ENCODE results near the gene KIF17.
"Not testable (repeated sequence)": the region's sequence is repeated elsewhere in the genome, so short reads cannot be mapped to it uniquely, and the experiment has no call there.

The KIF17 gene

DNA sequence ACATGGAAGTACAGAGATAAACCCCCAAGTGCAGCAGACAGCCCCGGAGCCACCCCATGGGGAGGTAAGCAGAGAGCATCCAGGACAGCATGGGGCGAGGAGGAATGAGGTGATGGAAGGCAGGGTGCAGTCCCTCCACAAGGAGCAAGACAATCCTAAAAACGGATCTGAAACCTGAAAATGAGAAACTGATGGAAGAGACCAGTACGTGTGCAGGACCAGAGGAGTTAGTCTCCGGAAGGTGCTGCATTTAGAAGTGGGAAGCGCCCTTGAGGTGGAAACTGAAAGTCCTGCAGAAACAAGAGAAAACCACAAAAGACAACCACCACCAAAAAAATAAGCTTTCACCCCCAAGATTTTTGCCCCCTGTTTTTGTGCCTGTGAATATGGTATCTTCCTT lies 39.2 kb downstream of the KIF17 start:
- intact Hi-C loops (cut with DNase I; ENCODE audit: low total_unique reads): no loop called here
- TF ChIP-seq, protein P1, sequence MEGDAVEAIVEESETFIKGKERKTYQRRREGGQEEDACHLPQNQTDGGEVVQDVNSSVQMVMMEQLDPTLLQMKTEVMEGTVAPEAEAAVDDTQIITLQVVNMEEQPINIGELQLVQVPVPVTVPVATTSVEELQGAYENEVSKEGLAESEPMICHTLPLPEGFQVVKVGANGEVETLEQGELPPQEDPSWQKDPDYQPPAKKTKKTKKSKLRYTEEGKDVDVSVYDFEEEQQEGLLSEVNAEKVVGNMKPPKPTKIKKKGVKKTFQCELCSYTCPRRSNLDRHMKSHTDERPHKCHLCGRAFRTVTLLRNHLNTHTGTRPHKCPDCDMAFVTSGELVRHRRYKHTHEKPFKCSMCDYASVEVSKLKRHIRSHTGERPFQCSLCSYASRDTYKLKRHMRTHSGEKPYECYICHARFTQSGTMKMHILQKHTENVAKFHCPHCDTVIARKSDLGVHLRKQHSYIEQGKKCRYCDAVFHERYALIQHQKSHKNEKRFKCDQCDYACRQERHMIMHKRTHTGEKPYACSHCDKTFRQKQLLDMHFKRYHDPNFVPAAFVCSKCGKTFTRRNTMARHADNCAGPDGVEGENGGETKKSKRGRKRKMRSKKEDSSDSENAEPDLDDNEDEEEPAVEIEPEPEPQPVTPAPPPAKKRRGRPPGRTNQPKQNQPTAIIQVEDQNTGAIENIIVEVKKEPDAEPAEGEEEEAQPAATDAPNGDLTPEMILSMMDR (IDR thresholded peaks at IDR 0.05): no peak
- Histone ChIP-seq H3K36me3 (no peaks in the 10 kb centered on the region), H3K9me3 (no peaks in the 10 kb centered on the region), H3K27ac (no peak overlapping the region), H3K4me1 (no peaks in the 10 kb centered on the region), H3K4me3 (no peak overlapping the region), H3K27me3 (no peaks in the 10 kb centered on the region)
- DNase-seq: no peak

DNA sequence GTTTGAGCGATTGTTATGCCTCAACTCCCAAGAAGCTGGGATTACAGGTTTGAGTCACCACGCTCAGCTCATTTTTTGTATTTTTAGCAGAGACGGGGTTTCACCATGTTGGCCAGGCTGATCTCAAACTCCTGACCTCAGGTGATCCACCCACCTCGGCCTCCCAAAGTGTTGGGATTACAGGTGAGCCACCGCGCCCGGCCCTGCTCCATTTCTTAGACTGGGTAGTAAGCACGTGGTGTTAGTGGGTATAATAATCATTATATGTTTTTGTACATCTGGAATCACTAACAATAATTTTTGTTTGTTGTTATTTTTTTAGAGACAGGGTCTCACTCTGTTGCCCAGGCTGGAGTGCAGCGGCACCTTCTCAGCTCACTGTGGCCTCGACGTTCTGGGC lies 44.2 kb downstream of the KIF17 start:
- H3K9me3 ChIP-seq; intact Hi-C loops (cut with DNase I; ENCODE audit: low total_unique reads); H3K36me3 ChIP-seq; H3K27me3 ChIP-seq; DNase-seq; H3K27ac ChIP-seq; H3K4me3 ChIP-seq; H3K4me1 ChIP-seq: not testable (repeated sequence)

DNA sequence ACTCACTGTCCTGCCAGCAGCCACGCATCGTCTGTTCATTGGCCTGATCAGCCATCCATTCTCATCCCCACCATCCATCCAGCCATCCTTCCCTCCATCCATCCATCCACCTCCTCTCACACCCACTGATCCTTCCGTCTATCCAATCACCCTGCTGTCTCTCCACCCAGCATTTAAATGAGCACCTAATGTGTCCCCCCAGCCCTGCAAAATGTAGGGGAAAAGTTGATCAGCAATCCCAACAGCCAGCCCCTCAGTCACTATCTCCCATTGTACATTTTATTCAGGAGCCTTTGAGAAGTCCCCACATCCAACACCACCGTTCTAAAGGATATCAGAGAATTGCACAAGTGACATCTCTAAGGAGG lies 45.6 kb downstream of the KIF17 start:
- TF ChIP-seq, protein P1 (IDR thresholded peaks at IDR 0.05): no peak
- DNase-seq: no peak
- intact Hi-C loops (cut with DNase I; ENCODE audit: low total_unique reads): no loop called here
- no peaks in the 10 kb centered on the region for H3K36me3 ChIP-seq
- no peak overlapping the region for H3K4me3 ChIP-seq
- H3K9me3 ChIP-seq: no peaks in the 10 kb centered on the region
- no peak overlapping the region for H3K27ac ChIP-seq
- no peaks in the 10 kb centered on the region for H3K4me1 ChIP-seq
- H3K27me3 ChIP-seq: no peaks in the 10 kb centered on the region

DNA sequence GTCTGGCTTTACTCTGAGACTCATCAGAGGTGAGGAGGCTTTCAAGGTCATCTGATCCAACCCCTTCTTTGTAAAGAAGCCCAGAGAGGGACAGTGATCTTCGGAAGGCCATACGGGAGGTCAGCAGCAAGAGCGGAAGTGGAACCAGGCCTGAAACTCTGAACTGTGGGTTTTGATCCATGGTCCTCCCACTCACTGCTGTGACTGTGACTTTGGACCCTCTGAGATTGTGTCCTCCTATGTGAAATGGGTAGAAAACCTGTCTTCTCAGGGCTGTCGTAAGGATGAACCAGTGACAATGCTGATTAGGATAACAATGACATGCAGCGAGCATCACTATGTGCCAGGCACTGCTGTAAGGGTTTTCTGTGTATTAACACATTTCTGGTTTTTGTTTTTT lies 46.9 kb downstream of the KIF17 start:
- H3K9me3 ChIP-seq: no peaks in the 10 kb centered on the region
- intact Hi-C loops (cut with DNase I; ENCODE audit: low total_unique reads): no loop called here

DNA sequence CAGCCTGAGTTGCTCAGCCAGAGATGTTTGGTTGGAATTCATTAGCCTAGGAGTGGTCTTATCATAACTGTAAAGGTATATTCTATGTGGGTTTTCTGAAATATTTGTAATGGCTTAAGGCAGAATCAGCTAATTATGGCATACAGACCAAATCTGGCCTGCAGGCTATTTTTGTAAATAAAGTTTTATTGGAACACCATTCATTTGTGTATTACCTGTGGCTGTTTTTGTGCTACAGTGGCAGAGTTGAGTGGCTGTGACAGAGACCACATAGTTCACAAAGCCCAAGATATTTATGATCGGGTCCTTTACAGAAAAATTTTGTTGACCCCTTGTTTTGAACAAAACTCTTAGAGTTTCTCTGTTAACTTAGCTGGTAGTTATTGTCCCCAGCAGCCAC lies 49.2 kb downstream of the KIF17 start:
- Histone ChIP-seq H3K27me3 (no peaks in the 10 kb centered on the region), H3K4me1 (no peaks in the 10 kb centered on the region), H3K27ac (no peak overlapping the region), H3K4me3 (no peak overlapping the region), H3K36me3 (no peaks in the 10 kb centered on the region), H3K9me3 (no peaks in the 10 kb centered on the region)
- TF ChIP-seq, protein P1 (IDR thresholded peaks at IDR 0.05): no peak
- DNase-seq: no peak
- intact Hi-C loops (cut with DNase I; ENCODE audit: low total_unique reads): no loop called here

More for the DNA sequence above, 46.9 kb downstream of the KIF17 start:
- Histone ChIP-seq H3K27me3 (no peaks in the 10 kb centered on the region), H3K4me3 (no peak overlapping the region), H3K36me3 (no peaks in the 10 kb centered on the region), H3K27ac (no peak overlapping the region), H3K4me1 (no peaks in the 10 kb centered on the region)
- TF ChIP-seq, protein P1 (IDR thresholded peaks at IDR 0.05): no peak
- DNase-seq: no peak

DNA sequence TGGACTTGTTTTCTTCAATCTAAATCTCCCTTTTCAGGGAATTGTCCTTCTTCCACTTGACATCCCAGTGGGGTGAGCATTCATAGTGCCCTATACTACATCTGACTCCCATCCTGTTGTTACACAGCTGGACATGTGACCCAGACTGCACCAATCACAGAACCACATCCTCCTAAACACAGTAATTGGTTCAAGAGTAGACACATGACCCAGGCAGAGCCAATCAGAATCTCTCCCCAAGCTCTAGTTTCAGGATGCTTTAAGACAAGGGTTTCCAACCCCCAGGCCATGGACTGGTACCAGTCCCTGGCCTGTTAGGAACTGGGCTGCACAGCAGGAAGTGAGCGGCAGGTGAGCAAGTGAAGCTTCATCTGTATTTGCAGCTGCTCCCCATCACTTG lies 51.0 kb downstream of the KIF17 start:
- H3K4me1 ChIP-seq: peaks cover 0 to 9% (median 3%) of the 10 kb centered on the region in 4 donors
- DNase-seq: no peak
- intact Hi-C loops (cut with DNase I; ENCODE audit: low total_unique reads): no loop called here
- no peaks in the 10 kb centered on the region for H3K9me3 ChIP-seq
- H3K36me3 ChIP-seq: no peaks in the 10 kb centered on the region
- H3K27me3 ChIP-seq: no peaks in the 10 kb centered on the region
- no peak overlapping the region for H3K27ac ChIP-seq
- H3K4me3 ChIP-seq: no peak overlapping the region
- TF ChIP-seq, protein P1 (IDR thresholded peaks at IDR 0.05): no peak

All from tibial artery (tissue), 4 donors.